Ishikawa (cell line): ENCODE results near the gene EFS.

Source experiments
- EP300 ChIP-seq: IDR thresholded peaks from 2 replicates; pipeline ENCODE4 v1.6.1; 2012; ENCODE audit warnings: borderline replicate concordance
- FOXM1 ChIP-seq: IDR thresholded peaks from 2 replicates; pipeline ENCODE4 v1.6.1; 2012; ENCODE audit warnings: low read depth, borderline replicate concordance
- TCF12 ChIP-seq: IDR thresholded peaks from 2 replicates; pipeline ENCODE4 v1.6.1; 2012; ENCODE audit warnings: low read depth
- YY1 ChIP-seq: IDR thresholded peaks from 2 replicates; pipeline ENCODE4 v1.6.1; 2012; ENCODE audit warnings: low read depth

GRCh38 chr14:23366426-23366921 lies 1.5 kb upstream of the EFS start:
- TF ChIP-seq EP300 (no peak), YY1 (no peak), FOXM1 (no peak), TCF12 (no peak)
